Inferior parietal cortex (tissue), 1 donor: ENCODE data around the gene CERKL.
"Not testable (repeated sequence)": the region's sequence is repeated elsewhere in the genome, so short reads cannot be mapped to it uniquely, and the experiment has no call there.

Experiments
- DNase-seq: peaks from one replicate; pipeline ENCODE4 v3.0.0-alpha.2; 2016; ENCODE audit errors: extremely low spot score

CERKL gene

DNA sequence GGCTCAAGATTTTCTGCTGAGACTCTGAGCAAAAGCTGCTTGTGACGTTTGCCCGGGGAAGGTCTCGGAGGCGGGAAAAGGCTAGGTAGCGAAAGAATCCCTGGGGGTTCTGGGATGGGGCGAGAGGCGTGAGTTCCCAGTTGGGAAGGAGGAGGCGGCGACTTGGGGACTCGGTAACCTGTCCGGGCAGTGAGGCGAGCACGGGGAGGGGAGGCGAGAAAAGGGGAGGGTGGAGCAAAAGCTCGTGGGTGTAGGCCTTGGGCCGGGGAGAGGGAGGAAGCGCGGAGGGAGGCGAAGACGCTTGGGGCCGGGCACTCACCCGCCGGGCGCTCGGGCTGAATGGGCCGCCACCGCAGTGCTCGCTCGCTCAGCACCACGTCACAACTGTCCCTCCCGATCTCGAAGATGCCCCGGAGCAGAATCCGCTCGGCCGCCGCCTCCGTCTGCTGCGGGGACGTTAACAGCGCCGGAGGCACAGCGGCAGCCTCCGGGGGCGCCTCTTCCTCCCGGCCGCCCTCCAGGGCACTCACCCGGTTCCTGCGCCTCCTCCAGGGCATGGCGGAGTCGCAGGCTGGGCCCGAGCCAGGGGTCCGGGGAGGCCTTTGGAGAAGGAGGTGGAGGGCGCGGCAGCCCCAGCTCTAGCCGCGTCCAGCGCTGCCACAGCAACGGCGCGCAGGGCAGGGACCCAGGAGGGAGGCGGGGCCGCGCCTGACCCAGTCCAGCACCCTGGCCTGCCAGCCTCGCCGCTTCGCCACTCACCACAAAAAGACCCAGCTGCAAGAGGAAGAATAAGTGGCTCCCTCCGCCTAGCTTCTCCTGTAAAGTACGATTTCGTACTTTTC is at the start of gene CERKL:
Gene CERKL (minus strand): TSS at position 656 of the 842 bp plus-strand sequence. CDS start 99 bp downstream, at position 557.
- no peak for DNase-seq

GRCh38 chr2:181702519-181702918 is 45.6 kb upstream of the CERKL start:
- not testable (repeated sequence) for DNase-seq

- DNase-seq, result no peak
Observed at GRCh38 chr2:181698223-181698622, 41.3 kb upstream of the CERKL start.

DNA sequence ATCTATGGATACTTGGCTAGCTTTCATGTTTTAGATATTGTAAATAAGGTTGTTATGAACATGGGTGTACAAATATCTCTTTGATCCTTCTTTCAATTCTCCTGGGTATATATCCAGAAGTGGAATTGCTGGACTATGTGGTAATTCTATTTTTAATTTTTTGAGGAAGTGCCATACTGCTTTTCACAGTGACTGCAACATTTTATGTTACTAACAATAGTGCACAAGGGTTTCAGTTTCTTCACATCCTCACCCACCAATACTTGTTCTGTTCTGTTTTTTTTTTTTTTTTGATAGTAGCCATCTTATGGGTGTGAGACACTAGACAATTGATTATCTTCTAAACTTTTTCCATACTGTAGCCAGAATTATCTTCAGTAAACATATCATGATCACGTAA is 40.7 kb upstream of the CERKL start:
- DNase-seq, result no peak

- no peak for DNase-seq
Observed at GRCh38 chr2:181697126-181697525, 40.2 kb upstream of the CERKL start.

DNA sequence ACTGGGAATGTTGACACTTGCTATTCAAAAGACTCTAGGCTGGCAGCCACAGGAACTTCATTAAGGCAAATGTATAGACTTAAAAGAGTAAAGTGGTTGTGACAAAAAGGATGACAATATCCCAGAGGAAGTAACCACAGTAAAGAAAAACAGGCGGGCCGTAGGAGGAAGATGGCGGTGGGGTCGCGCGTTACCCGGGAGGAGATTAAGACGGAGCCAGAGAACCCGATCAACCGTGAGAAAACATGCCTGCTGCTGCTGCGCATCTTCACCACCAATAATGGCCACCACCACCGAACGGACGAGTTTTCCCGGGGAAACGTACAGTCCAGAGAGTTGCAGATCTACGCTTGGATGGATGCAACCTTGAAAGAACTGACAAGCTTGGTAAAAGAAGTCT is 37.4 kb upstream of the CERKL start:
- DNase-seq, result no peak

GRCh38 chr2:181690860-181691259 is 34.0 kb upstream of the CERKL start:
- DNase-seq, result no peak

DNA sequence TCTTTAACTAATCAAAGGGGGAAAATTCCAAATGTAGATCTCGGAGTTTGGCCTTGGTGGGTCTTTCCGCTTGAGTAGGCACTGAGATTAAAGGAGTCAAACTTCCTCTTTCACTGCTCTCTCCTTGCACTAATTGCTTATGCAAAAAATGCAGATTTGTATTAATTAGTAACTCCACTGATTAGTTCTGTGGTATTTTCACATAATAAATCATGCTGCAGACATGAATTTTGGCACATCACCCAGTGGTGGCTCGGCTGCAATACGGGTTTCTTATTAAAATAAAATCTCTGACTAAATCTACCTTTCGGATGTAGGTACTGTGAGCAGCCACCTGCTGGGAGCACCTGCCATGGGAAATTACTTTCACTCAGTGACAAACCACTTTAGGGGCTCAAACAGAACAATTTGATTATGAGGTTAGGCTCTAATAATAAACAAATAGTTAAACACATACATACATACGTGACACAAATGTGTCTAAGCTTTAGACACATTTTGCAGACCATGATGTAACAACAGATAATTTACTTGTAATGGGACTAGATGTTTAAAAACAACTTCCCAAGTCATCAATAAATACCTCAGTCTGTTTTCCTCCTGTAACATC is 29.8 kb upstream of the CERKL start:
- DNase-seq, result no peak

DNA sequence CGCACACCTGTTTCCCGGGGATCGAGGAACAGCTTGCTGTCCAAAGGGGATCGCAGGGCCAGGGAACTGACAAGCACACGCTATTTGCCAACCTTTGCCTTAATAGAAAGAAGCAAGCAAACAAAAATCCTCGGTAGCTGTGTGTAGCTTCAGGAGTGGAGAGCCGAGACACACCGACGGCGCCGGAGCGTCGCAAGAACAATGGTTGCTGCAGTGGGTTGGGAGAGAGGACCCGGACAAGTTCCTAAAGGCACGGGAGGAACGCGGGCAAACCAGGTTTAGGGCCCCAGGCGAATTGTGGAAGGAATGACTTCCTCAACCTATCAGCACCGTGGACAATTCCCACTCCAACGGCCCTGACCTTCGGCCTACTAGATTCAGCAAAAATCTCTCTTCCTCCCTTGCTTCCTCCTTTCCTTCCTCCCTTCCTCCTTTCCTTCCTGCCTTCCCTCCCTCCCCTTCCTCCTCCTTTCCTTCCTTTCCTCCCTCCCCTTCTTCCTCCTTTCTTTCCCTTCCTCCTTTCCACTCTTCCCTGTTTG is 28.3 kb upstream of the CERKL start:
- DNase-seq, result no peak

DNA sequence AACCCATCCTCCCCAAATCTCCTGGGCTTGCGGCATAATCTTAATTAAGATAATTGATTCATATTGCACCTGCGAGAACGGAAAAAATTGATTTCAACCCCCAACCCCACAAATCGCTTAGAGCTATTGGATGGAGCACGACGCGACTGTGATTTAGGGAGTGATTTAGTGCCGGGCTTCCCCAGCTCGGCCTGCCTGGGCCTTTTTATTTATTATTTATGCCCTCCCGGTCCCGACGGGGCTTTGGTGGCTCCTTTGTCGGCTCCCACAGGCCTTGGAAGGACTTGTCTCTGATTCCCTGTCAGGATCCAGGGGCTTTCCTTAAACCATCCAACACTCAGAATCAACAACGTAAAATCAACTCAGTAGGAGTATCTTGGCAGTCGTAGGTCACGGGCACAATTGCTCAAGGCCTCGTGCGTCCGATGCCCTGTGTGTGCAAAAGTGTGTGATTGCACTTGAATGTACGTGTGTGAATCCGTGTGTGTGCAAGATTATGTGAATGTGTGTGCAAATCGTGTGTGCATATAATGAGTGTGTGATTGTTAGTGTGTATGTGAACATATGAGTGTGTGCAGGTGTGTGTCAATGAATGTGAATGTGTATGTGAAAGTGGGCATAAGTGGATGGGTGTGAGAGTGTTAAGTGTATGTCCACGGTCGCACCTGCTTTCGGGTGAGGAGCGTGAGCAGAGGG is 27.7 kb upstream of the CERKL start:
- no peak for DNase-seq

GRCh38 chr2:181683518-181684453 is 26.9 kb upstream of the CERKL start:
- no peak for DNase-seq

- no peak for DNase-seq
Observed at GRCh38 chr2:181682795-181683517, 26.1 kb upstream of the CERKL start.

- no peak for DNase-seq
Observed at GRCh38 chr2:181682026-181682789, 25.3 kb upstream of the CERKL start.

DNA sequence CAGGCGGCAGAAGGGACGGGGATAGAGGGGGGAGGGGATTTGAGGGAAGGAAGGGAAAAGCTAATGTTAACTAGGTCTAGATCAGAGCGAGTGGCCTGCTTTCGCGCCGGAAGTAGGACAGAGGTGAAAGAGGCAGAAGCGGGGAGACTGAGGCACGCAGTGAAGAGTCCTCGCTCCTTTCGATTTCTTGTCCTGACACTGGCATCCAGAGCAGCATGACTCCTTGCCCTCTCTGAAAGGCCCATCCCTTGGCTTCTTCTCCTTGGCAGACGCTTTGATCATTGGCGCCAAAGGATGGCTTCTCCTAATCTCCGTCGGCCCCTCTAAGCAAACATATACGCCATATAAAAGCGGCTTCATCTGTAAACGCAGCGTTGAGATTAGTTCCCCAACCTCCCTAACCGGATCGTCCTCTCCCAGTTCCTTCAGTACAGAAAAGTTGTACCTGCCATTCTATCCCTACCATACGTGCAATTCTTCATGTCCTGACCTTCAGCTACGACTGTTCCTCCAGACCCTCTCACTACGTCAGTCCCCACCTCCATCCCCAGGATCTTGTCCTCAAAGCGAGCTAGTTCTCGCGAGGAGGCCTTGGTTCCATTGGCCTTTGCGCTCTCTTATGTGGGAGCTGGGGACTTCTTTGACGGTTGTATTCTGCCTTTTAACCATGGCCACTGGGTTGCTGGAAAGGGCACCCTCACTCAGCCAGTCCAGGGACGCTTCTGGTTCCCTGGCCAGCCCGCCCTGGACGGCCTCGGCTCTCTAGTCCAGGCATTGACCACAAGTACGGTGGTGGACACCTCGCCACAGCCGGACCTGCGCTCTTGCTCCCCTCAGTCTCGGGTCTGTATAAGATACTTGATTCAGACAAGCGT is 24.3 kb upstream of the CERKL start:
- DNase-seq, result no peak

DNA sequence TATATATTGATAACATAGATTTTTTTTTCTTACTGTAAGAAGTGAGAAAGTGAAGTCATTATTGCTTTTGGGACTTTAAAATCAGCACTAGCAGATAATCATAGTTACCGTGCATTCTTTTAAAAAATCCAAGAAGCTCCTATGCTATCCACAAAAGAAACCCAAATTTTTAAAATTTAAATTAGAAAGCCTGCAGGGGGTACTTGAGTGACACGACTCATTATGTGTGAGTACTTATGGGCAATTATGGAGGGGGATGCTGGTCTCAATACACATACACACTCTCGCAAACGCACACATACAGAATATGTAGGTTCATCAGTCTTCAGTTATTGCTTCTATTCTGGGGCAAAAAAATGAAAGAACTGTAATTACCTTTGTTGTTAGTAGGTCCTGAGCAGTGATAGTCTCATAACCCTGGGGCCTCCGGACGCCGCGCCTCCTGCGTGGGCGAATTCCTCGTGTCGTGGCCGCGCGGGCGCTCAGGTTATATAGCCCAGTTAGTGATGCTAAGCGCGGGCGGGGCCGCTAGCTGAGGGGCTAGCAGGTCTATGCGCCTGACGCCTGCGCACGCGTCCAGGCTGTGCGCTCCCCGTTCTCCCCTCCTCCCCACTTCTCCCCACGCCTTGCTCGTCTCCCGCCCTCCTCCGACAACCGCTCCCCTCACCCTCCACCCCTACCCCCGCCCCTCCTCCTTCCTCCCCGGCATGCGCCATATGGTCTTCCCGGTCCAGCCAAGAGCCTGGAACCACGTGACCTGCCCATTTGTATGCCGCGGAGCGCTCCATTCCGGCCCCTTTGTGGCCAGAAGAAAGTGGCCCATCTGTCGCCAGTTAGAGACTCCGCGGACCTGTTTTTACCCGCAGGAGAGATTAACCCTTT is 23.4 kb upstream of the CERKL start, which contains the start of gene NEUROD1:
Gene NEUROD1 (minus strand): TSS at position 463 of the 882 bp plus-strand sequence. CDS start 1,657 bp downstream, outside the sequence.
- DNase-seq, result no peak

GRCh38 chr2:181679544-181679979 is 22.7 kb upstream of the CERKL start:
- DNase-seq, result no peak

GRCh38 chr2:181678861-181679543 is 22.1 kb upstream of the CERKL start:
- DNase-seq, result peak; percentile 15
